Measurements from ENCODE around the gene RAB28. TPM values are rescaled to one million over a fixed set of nuclear protein-coding genes. Genes with fewer than 3 reads are reported as not detected.

Gene RAB28
- total RNA-seq, 1 donor: 12.3 TPM

DNA sequence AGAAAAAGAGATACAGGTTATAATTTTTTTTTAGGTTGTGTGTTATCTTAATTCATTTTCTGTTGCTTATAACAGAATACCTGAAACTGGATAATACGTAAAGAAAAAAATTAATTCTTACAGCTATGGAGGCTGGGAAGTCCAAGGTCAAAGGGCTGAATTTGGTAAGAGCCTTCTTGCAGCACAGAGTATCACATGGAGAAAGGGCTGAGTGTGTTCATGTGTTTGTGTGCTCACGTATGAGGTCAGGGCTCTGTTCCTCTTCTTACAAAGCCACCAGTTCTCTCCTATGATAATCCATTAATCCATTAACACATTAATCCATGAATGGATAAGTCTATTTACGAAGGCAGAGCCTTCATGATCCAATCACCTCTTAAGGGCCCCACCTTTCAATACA lies 8.6 kb upstream of the RAB28 start:
- Histone ChIP-seq H3K79me2 (ENCODE audit: insufficient read depth, low read length) (no peaks in the 10 kb centered on the region), H3K27ac (ENCODE audit: low read depth, low read length) (no peak overlapping the region), H3K9me3 (ENCODE audit: low read depth, low read length) (peaks cover 1% of the 10 kb centered on the region), H3K27me3 (ENCODE audit: insufficient read depth, low read length) (no peaks in the 10 kb centered on the region), H3K4me1 (ENCODE audit: insufficient read depth, low read length) (no peaks in the 10 kb centered on the region), H3K4me3 (ENCODE audit: insufficient read depth, low read length) (no peak overlapping the region), H3K4me2 (ENCODE audit: insufficient read depth, low read length) (no peak overlapping the region), H3K36me3 (ENCODE audit: insufficient read depth, low read length) (no peaks in the 10 kb centered on the region), H4K20me1 (ENCODE audit: insufficient read depth, low read length) (no peaks in the 10 kb centered on the region), H2AFZ (ENCODE audit: low read length) (no peak overlapping the region)
- TF ChIP-seq, protein P1, sequence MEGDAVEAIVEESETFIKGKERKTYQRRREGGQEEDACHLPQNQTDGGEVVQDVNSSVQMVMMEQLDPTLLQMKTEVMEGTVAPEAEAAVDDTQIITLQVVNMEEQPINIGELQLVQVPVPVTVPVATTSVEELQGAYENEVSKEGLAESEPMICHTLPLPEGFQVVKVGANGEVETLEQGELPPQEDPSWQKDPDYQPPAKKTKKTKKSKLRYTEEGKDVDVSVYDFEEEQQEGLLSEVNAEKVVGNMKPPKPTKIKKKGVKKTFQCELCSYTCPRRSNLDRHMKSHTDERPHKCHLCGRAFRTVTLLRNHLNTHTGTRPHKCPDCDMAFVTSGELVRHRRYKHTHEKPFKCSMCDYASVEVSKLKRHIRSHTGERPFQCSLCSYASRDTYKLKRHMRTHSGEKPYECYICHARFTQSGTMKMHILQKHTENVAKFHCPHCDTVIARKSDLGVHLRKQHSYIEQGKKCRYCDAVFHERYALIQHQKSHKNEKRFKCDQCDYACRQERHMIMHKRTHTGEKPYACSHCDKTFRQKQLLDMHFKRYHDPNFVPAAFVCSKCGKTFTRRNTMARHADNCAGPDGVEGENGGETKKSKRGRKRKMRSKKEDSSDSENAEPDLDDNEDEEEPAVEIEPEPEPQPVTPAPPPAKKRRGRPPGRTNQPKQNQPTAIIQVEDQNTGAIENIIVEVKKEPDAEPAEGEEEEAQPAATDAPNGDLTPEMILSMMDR (IDR thresholded peaks at IDR 0.05; ENCODE audit: extremely low read depth, low read depth, low read length): no peak
- DNase-seq (ENCODE audit: insufficient read length, low spot score, missing footprints): no peak

DNA sequence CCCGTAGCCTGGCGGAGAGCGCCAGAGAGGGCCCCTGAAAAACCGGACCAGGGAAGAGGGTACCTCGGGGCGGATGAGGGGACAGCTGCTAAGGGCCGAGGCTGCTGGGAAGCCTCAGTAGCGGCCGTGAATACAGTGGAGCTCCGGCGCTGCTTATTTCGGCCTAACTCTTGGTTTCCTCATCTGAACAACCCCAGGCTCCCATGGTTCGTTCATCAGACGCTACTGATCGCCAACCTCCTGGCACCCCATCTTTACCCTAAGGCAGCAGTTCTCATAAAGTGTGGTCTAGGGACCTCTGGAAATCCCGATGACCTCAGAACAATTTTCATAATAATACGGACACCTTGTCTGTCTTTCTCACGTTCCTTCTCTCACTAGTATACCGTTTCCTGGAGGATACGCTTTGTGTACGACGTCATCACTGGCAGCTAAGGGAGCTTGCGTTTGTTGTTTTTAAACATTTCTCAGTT lies 645 bp upstream of the RAB28 start:
- H3K27ac ChIP-seq (ENCODE audit: low read depth, low read length): peak overlapping the region; percentile 99
- peak overlapping the region; percentile 81 for H3K4me2 ChIP-seq (ENCODE audit: insufficient read depth, low read length)
- TF ChIP-seq, protein P1 (IDR thresholded peaks at IDR 0.05; ENCODE audit: extremely low read depth, low read depth, low read length): no peak
- DNase-seq (ENCODE audit: insufficient read length, low spot score, missing footprints): peak; percentile 77
- H2AFZ ChIP-seq (ENCODE audit: low read length): peak overlapping the region; percentile 99
- no peaks in the 10 kb centered on the region for H3K36me3 ChIP-seq (ENCODE audit: insufficient read depth, low read length)
- H3K4me3 ChIP-seq (ENCODE audit: insufficient read depth, low read length): peak overlapping the region; percentile 84
- peaks cover 28% of the 10 kb centered on the region for H3K4me1 ChIP-seq (ENCODE audit: insufficient read depth, low read length)
- H3K79me2 ChIP-seq (ENCODE audit: insufficient read depth, low read length): peaks cover 16% of the 10 kb centered on the region
- H4K20me1 ChIP-seq (ENCODE audit: insufficient read depth, low read length): peaks cover 2% of the 10 kb centered on the region
- H3K9me3 ChIP-seq (ENCODE audit: low read depth, low read length): peaks cover 3% of the 10 kb centered on the region
- no peaks in the 10 kb centered on the region for H3K27me3 ChIP-seq (ENCODE audit: insufficient read depth, low read length)

DNA sequence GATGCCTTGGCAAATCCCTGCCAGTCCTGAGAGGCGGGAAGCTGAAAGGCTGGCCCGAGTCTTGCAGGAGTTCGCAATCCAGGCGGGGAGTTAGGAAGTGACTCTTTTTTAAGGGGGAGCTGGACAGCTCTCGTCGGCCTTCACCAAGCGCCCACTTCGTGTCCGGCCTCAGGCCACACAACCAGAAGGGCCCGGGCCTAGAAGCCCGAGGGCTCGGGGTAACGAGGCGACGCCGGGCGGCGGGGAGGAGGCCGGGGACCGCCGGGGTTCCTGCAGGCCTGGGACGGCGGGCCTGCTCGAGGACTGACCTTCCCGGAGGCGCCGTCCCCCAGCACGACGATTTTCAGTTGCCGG lies 395 bp downstream of the RAB28 start:
- H3K4me1 ChIP-seq (ENCODE audit: insufficient read depth, low read length): peaks cover 28% of the 10 kb centered on the region
- peak overlapping the region; percentile 99 for H3K27ac ChIP-seq (ENCODE audit: low read depth, low read length)
- H3K9me3 ChIP-seq (ENCODE audit: low read depth, low read length): peaks cover 3% of the 10 kb centered on the region
- peak overlapping the region; percentile 84 for H3K4me3 ChIP-seq (ENCODE audit: insufficient read depth, low read length)
- H3K4me2 ChIP-seq (ENCODE audit: insufficient read depth, low read length): peak overlapping the region; percentile 85
- H2AFZ ChIP-seq (ENCODE audit: low read length): peak overlapping the region; percentile 86
- DNase-seq (ENCODE audit: insufficient read length, low spot score, missing footprints): peak; percentile 76
- peaks cover 20% of the 10 kb centered on the region for H3K79me2 ChIP-seq (ENCODE audit: insufficient read depth, low read length)
- H3K36me3 ChIP-seq (ENCODE audit: insufficient read depth, low read length): no peaks in the 10 kb centered on the region
- no peaks in the 10 kb centered on the region for H3K27me3 ChIP-seq (ENCODE audit: insufficient read depth, low read length)
- TF ChIP-seq, protein P1 (IDR thresholded peaks at IDR 0.05; ENCODE audit: extremely low read depth, low read depth, low read length): no peak
- H4K20me1 ChIP-seq (ENCODE audit: insufficient read depth, low read length): peaks cover 2% of the 10 kb centered on the region

DNA sequence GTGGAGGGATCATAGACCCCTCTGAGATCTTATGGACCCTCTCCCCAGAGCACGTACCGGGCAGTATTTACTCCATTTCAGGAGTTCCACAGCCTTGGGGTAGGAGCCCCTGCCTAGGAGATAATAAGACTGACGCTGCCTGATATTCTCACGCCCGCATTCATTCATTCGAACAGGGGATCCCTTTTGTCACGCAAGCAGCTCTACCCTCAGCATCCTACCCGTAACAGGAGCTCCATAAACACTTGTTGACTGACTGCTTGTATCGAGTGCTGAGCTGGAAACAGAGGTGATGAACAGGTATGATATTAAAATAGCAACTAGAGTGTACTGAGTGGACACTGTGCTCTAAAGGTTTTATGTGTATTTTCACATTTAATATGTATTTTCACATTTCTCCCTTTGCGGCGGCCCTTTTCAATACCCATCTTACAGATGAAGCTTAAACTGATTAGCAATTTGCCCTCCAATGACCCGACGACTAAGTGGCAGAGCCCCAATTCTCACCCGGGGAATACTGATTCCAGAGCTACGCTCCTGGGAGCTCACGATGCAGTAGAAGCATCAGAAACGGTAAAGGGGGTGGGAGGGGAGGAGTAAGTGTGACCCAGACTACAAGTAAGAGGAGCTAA lies 888 bp downstream of the RAB28 start:
- peak overlapping the region; percentile 99 for H3K27ac ChIP-seq (ENCODE audit: low read depth, low read length)
- DNase-seq (ENCODE audit: insufficient read length, low spot score, missing footprints): peak; percentile 47
- peaks cover 28% of the 10 kb centered on the region for H3K4me1 ChIP-seq (ENCODE audit: insufficient read depth, low read length)
- H4K20me1 ChIP-seq (ENCODE audit: insufficient read depth, low read length): peaks cover 2% of the 10 kb centered on the region
- peak overlapping the region; percentile 84 for H3K4me3 ChIP-seq (ENCODE audit: insufficient read depth, low read length)
- no peaks in the 10 kb centered on the region for H3K36me3 ChIP-seq (ENCODE audit: insufficient read depth, low read length)
- TF ChIP-seq, protein P1 (IDR thresholded peaks at IDR 0.05; ENCODE audit: extremely low read depth, low read depth, low read length): no peak
- peaks cover 20% of the 10 kb centered on the region for H3K79me2 ChIP-seq (ENCODE audit: insufficient read depth, low read length)
- H3K9me3 ChIP-seq (ENCODE audit: low read depth, low read length): peaks cover 3% of the 10 kb centered on the region
- H3K27me3 ChIP-seq (ENCODE audit: insufficient read depth, low read length): no peaks in the 10 kb centered on the region
- H2AFZ ChIP-seq (ENCODE audit: low read length): peak overlapping the region; percentile 86
- H3K4me2 ChIP-seq (ENCODE audit: insufficient read depth, low read length): peak overlapping the region; percentile 85

All from osteoblast (primary cell).